Lower leg skin (tissue), 3 donors: ENCODE data around the gene PIANP.

Experiments used
- CTCF ChIP-seq, 3 donors: fragments of 450-650 bp; IDR thresholded peaks; one replicate each; pipeline ENCODE4 v1.5.1; 2016; ENCODE audit warnings: antibody characterized with exemption in 3 of 3, mild to moderate bottlenecking in 3 of 3, moderate library complexity in 2 of 3
- POLR2A ChIP-seq, 2 donors: fragments of 450-650 bp; IDR thresholded peaks; one replicate each; pipeline ENCODE4 v1.6.1; 2016 to 2017; ENCODE audit warnings: antibody characterized with exemption in 2 of 2, mild to moderate bottlenecking in 1 of 2, moderate library complexity in 1 of 2

DNA sequence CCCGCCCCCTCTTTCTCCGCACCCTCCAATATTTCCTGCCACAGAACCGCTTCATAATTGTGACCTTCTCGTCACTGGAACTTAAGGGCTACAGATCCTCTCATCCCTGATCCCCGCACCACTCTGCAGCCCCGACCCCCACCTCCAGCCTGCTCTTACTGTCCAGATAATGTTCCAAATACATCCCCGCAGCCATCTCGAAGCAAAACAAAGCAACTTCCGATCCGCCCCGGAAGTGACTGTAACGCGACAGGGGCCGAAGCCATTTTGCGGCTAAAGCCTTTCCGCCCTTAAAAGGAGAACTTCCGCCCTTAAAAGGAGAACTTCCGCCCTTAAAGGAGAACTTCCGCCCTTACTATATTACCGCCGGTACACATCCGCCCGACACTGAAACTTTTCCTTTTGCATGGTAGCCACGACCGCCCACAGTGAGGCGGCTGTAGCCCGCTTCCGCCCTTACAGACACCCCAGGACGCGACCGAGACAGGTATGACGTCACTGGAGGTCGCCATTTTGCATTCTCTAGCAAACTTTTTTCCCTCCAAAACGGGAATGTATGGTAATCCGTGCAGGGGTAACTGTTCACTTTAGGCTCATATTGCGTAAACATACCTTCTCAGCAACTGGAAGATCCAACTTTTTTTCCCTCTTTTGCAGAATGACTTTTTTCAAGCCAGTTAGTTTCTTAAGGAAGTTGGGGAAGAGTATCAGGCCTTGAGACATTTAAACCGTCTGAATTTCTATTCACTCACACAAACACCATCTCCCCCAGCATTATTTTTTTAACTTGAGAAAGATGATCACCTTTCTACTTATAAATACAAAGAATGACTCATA lies 37.5 kb downstream of the PIANP start, which contains the start of gene ING4:
- TF ChIP-seq CTCF (IDR thresholded peaks at IDR 0.05) = no peak
- TF ChIP-seq POLR2A (IDR thresholded peaks at IDR 0.05) = no peak
